GM19438 (cell line): Measurements from ENCODE around the gene IL23R.
"Not testable (repeated sequence)": the region's sequence is repeated elsewhere in the genome, so short reads cannot be mapped to it uniquely, and the experiment has no call there.

ENCODE experiments used
- ATAC-seq: cut with Tn5 transposase; IDR thresholded peaks from one replicate; pipeline ENCODE4 v1.9.1; 2021; ENCODE audit warnings: low read depth; ENCODE audit not compliant: unreplicated experiment

The IL23R gene

GRCh38 chr1:67191668-67192520 lies 25.6 kb downstream of the IL23R start:
- no peak for ATAC-seq

GRCh38 chr1:67192902-67193301 lies 26.6 kb downstream of the IL23R start:
- ATAC-seq = no peak

- ATAC-seq = no peak
These were observed 27.4 kb downstream of the IL23R start for GRCh38 chr1:67193704-67194103.

GRCh38 chr1:67194209-67194863 lies 28.1 kb downstream of the IL23R start:
- ATAC-seq = peak; percentile 72

GRCh38 chr1:67200755-67201154 lies 34.5 kb downstream of the IL23R start:
- no peak for ATAC-seq

GRCh38 chr1:67201891-67202290 lies 35.6 kb downstream of the IL23R start:
- ATAC-seq = no peak

GRCh38 chr1:67204298-67204980 lies 38.2 kb downstream of the IL23R start:
- no peak for ATAC-seq

- ATAC-seq = not testable (repeated sequence)
These were observed 41.1 kb downstream of the IL23R start for GRCh38 chr1:67207398-67207797.

GRCh38 chr1:67208217-67208616 lies 42.0 kb downstream of the IL23R start:
- no peak for ATAC-seq

- no peak for ATAC-seq
These were observed 43.3 kb downstream of the IL23R start for GRCh38 chr1:67209521-67209920.

DNA sequence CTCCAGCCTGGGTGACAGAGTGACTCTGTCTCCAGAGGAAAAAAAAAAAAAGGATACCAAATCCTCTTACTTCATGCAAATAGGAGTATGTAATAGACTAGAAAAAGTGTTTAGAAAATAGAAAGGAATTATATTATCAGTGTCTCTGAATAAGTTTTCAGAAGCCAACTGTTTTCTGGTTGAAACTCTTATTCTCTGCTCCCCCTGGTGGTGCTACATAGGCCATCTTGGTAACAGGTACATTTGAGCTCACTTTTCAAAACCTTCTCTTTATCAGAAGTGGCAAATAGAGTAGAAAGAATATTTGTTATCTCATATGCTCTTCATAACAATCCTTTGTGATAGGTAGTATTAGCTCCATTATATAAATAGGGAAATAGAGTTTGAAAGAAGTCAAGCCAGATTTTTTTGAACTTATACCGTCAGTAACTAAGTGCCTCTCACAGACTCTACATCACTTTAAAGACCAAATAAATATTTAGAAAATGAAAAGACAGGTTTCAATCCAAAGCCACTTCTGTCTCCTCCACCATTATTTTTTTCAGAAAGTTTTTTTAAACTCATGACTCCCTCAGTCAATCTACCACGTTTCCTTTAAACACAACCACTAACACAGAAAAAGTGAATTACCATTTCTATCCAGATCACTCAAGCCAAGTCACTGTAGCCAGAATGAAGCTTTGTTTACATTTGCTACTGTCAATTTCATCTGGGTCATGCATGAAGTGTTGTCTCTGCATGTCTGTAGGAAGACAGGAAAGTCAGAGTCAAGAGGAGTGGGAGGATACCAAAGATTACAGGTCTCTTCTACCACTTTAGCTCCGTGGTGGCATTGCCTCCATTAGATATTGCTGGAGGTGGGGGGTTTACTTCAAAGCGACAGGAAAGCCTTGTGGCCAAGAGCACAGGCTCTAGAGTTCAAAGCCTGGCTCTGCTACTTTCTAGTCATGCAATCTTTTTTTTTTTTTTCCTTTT lies 45.6 kb downstream of the IL23R start:
- no peak for ATAC-seq

GRCh38 chr1:67213164-67213563 lies 46.9 kb downstream of the IL23R start:
- ATAC-seq = no peak

DNA sequence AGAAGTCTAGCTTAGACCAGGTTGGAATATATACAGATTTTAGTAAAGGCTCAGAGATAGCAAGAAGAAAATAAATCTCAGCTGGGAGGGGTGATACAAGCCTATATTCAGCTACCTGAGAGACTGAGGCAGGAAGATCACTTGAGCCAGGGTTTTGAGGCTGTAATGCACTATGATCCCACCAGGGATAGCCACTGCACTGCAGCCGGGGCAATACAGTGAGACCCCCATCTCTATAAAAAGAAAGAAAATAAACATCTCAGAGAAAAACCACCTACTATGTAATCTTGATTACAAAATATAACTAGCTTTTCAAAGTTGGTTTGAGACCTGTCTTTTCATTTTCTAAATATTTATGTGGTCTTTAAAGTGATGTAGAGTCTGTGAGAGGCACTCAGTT lies 47.7 kb downstream of the IL23R start:
- ATAC-seq = no peak

DNA sequence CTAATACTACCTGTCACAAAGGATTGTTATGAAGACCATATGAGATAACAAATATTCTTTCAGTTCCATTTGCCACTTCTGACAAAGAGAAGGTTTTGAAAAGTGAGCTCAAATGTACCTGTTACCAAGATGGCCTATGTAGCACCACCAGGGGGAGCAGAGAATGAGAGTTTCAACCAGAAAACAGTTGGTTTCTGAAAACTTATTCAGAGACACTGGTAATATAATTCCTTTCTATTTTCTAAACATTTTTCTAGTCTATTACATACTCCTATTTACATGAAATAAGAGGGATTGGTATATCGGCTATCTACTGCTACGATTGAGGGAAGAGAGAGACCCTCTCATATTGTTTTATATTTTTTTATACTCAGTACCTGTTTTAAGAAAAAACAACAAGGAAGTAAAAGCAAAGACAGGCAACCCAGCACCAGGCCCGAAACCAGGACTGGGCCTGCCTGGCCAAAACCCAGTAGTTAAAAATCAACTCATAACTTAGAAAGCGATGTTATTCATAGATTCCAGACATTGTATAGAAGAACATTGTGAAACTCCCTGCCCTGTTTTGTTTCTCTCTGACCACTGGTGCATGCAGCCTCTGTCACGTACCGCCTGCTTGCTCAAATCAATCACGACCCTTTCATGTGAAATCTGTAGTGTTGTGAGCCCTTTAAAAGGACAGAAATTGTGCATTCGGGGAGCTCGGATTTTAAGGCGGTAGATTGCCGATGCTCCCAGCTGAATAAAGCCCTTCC lies 48.3 kb downstream of the IL23R start:
- ATAC-seq = peak; percentile 75

GRCh38 chr1:67216401-67216800 lies 50.1 kb downstream of the IL23R start:
- ATAC-seq = no peak

DNA sequence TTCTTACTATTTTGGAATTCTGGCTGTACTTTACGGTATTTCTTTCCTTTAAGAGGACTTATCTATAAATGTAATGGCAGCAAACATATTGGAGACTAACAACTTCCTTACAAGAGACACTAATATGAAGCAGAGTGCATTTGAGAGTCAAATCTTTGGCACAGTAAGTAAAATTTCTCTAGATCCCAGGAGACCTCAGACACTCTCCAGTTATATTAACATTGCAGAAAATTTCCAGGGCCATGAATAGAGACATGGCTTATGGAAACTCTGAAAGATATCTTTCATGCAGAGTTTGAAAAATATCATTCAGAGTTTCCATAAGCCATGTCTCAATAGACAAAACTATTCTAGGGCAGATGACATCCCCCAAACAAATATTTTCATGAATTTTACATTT lies 51.2 kb downstream of the IL23R start:
- ATAC-seq = no peak

GRCh38 chr1:67217938-67218337 lies 51.7 kb downstream of the IL23R start:
- no peak for ATAC-seq

DNA sequence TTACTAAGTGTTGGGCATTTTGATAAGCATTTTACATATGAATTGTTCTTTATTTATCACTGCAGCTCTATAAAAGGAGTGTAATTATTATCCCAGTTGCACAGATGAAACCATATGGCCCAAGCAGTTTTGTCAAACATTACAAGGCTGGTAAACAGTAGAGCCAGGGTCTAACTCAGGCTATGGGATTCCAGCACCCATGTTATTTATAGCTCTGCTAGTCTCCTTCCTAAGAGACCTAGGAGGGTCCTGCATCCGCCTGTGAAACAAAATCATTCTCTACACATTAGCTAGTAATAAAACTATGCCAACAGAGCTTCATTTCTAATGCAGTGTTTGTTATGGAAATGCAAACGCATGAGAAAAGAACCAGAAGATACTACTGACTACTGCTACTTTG lies 58.6 kb downstream of the IL23R start:
- ATAC-seq = no peak

DNA sequence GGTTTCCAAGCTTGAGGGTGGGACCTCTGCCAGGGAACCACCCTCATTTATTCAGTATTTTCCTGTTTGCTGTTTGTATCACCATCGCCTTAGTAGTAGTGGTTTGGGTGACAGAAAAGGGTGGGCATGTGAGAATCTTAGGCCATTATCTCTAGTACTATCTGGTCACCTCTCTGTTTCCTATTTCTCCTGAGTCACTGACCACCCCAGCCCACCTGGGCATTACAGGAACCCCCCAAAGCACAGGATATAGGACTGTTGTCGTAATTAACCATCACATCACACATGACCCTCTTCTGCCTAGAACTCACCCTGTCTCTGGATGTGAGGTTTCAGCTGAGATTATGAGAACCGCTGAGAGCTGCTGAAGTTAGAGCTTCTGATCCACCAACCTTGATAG lies 60.4 kb downstream of the IL23R start:
- ATAC-seq = no peak

DNA sequence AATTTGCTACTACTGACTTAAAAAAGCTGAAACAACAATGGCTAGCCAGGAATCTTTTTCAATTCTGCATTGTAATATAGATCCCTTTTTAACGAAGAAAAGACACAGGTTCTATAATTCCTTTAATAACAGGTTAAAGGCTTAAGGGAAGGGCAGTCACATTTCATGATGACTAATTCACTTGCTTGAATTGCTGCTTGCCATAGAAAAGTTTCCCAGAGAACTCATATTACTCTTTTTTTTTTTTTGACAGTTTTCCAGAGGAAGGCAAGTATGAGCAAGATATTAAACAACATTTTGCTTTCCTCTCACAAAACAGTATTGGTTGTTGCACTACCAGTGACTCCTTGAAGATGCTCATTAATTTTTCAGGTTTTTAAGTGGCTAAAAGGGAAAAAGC lies 60.9 kb downstream of the IL23R start:
- ATAC-seq = no peak
